Mucosa of rectum (tissue), 2 donors: ENCODE measurements around the gene GDAP2.
A peak's percentile ranks its signal among the peaks of the same experiment; 100 is the strongest.

ENCODE experiments used
- H3K27ac ChIP-seq, 2 donors: one replicate each; pipeline ENCODE4 v1.7.0; 2013; ENCODE audit warnings: inconsistent platforms in 2 of 2, low read depth in 2 of 2, low read length in 2 of 2
- H3K27me3 ChIP-seq, 2 donors: one replicate each; pipeline ENCODE4 v1.7.0; 2013; ENCODE audit warnings: low read length in 2 of 2; ENCODE audit not compliant: control insufficient read depth in 2 of 2, insufficient read depth in 2 of 2
- H3K36me3 ChIP-seq, 2 donors: one replicate each; pipeline ENCODE4 v1.7.0; 2013; ENCODE audit warnings: low read length in 2 of 2; ENCODE audit not compliant: control insufficient read depth in 2 of 2, insufficient read depth in 2 of 2
- H3K4me1 ChIP-seq, 2 donors: one replicate each; pipeline ENCODE4 v1.7.0; 2013; ENCODE audit warnings: low read length in 2 of 2, mild to moderate bottlenecking in 1 of 2; ENCODE audit not compliant: control insufficient read depth in 2 of 2, insufficient read depth in 2 of 2
- H3K4me3 ChIP-seq, 2 donors: one replicate each; pipeline ENCODE4 v1.7.0; 2013; ENCODE audit warnings: low read length in 2 of 2
- H3K9ac ChIP-seq, 2 donors: one replicate each; pipeline ENCODE4 v1.7.0; 2013; ENCODE audit warnings: low read length in 2 of 2, low read depth in 1 of 2, mild to moderate bottlenecking in 1 of 2
- H3K9me3 ChIP-seq, 2 donors: one replicate each; pipeline ENCODE4 v1.7.0; 2013; ENCODE audit warnings: low read length in 2 of 2; ENCODE audit not compliant: control insufficient read depth in 2 of 2
- donor health status: healthy.
- donor health status: Normal muscosa, but diverticular disease.

The GDAP2 gene

DNA sequence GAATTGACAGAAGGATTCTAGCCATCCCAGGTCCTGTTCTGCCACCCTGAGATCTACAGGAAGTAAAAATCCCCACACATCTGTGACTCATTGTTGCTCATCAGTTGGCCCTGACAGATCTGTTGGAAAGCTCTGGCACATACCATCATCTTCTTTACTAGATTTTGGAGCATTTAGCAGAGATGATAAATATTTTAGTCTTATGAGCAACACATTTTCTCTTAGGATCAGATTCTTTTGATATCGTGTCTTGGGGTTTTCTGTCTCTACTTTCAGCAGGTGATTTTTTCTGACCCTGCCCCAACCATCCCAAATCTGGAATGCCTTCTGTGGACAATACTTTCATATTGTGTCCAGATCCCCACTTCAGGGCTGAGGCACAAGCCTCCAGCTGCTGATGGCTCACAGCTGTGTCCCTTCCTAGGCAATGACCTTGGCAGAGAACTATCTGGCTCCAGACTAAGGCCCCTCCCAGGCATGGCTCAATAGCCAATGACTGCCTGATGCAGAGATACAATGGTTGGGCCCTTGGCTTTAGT lies 102.8 kb downstream of the GDAP2 start:
- Histone ChIP-seq H3K4me3 (no peak overlapping the region), H3K36me3 (no peaks in the 10 kb centered on the region), H3K9me3 (no peaks in the 10 kb centered on the region), H3K27ac (no peak overlapping the region), H3K9ac (no peak overlapping the region), H3K4me1 (no peaks in the 10 kb centered on the region), H3K27me3 (no peaks in the 10 kb centered on the region)

- no peak overlapping the region for H3K4me3 ChIP-seq
- H3K9ac ChIP-seq, result no peak overlapping the region
- H3K4me1 ChIP-seq, result peaks cover 0 to 2% of the 10 kb centered on the region in 2 donors
- H3K27ac ChIP-seq, result no peak overlapping the region
- H3K36me3 ChIP-seq, result no peaks in the 10 kb centered on the region
- no peaks in the 10 kb centered on the region for H3K9me3 ChIP-seq
- H3K27me3 ChIP-seq, result no peaks in the 10 kb centered on the region
These were observed 103.3 kb downstream of the GDAP2 start for GRCh38 chr1:117826119-117826518.

- no peaks in the 10 kb centered on the region for H3K27me3 ChIP-seq
These were observed 104.0 kb downstream of the GDAP2 start for GRCh38 chr1:117825414-117825813.

GRCh38 chr1:117824616-117825015 lies 104.8 kb downstream of the GDAP2 start:
- H3K9ac ChIP-seq, result no peak overlapping the region
- no peaks in the 10 kb centered on the region for H3K9me3 ChIP-seq
- H3K27ac ChIP-seq, result no peak overlapping the region
- no peaks in the 10 kb centered on the region for H3K36me3 ChIP-seq
- H3K4me1 ChIP-seq, result peaks cover 0 to 2% of the 10 kb centered on the region in 2 donors
- no peaks in the 10 kb centered on the region for H3K27me3 ChIP-seq
- no peak overlapping the region for H3K4me3 ChIP-seq

More at GRCh38 chr1:117825414-117825813, 104.0 kb downstream of the GDAP2 start:
- H3K36me3 ChIP-seq, result no peaks in the 10 kb centered on the region
- no peak overlapping the region for H3K4me3 ChIP-seq
- no peak overlapping the region for H3K9ac ChIP-seq
- peaks cover 0 to 2% of the 10 kb centered on the region in 2 donors for H3K4me1 ChIP-seq
- no peaks in the 10 kb centered on the region for H3K9me3 ChIP-seq
- no peak overlapping the region for H3K27ac ChIP-seq

- H3K4me3 ChIP-seq, result no peak overlapping the region
- H3K27ac ChIP-seq, result peak overlapping the region; percentile 19 to 41
- H3K9ac ChIP-seq, result no peak overlapping the region
- H3K27me3 ChIP-seq, result no peaks in the 10 kb centered on the region
- H3K9me3 ChIP-seq, result no peaks in the 10 kb centered on the region
- peaks cover 0 to 2% of the 10 kb centered on the region in 2 donors for H3K4me1 ChIP-seq
- H3K36me3 ChIP-seq, result no peaks in the 10 kb centered on the region
These were observed 107.5 kb downstream of the GDAP2 start for GRCh38 chr1:117821774-117822482.

DNA sequence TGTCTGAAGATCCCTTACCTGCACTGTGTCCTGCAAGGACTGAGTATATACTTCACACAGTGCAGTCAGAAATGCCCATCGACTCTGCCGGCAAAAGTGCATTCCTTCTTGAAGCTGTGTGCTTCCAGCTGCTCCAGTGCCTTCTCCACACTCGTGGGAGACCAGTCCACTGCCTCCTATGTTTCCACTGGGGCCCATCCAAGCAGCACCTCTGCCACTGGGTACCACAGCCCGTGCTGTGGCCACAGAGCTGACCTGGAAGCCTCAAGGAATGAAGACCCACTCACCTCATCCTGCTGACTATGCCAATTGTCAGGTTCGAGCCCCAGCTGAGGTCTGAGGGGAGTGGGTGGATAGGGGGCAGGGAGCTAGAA lies 108.1 kb downstream of the GDAP2 start:
- H3K4me3 ChIP-seq, result no peak overlapping the region
- no peaks in the 10 kb centered on the region for H3K27me3 ChIP-seq
- no peaks in the 10 kb centered on the region for H3K9me3 ChIP-seq
- peaks cover 0 to 2% of the 10 kb centered on the region in 2 donors for H3K4me1 ChIP-seq
- no peak overlapping the region for H3K9ac ChIP-seq
- H3K27ac ChIP-seq, result peak overlapping the region; percentile 19 to 41
- no peaks in the 10 kb centered on the region for H3K36me3 ChIP-seq

GRCh38 chr1:117820694-117821381 lies 108.6 kb downstream of the GDAP2 start:
- Histone ChIP-seq H3K4me1 (peaks cover 0 to 2% of the 10 kb centered on the region in 2 donors), H3K4me3 (no peak overlapping the region), H3K27me3 (no peaks in the 10 kb centered on the region), H3K9ac (no peak overlapping the region), H3K27ac (peak overlapping the region in 1 of 2 donors; percentile 19), H3K36me3 (no peaks in the 10 kb centered on the region), H3K9me3 (no peaks in the 10 kb centered on the region)

GRCh38 chr1:117820096-117820495 lies 109.3 kb downstream of the GDAP2 start:
- H3K4me3 ChIP-seq, result no peak overlapping the region
- H3K4me1 ChIP-seq, result peaks cover 0 to 2% of the 10 kb centered on the region in 2 donors

DNA sequence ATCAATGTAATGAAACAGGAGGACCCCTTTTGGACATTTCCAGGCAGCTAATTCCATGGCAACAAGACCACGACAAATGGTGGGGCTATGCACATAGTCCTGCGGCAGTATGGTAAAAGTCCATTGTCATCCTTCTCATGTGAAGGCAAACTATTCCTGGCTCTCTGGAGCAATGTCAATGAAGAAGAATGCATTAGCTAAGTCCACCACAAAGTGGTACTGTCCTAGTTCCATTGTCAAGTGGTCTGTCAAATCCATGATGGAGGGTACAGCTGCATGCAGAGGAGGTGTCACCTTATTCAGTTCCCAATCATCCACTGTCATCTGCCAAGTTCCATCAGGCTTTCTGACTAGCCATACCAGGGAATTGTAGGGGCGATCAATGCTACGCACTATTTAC lies 110.1 kb downstream of the GDAP2 start:
- Histone ChIP-seq H3K4me3 (no peak overlapping the region), H3K27me3 (no peaks in the 10 kb centered on the region), H3K27ac (no peak overlapping the region), H3K4me1 (peaks cover 0 to 2% of the 10 kb centered on the region in 2 donors), H3K36me3 (no peaks in the 10 kb centered on the region), H3K9me3 (no peaks in the 10 kb centered on the region), H3K9ac (no peak overlapping the region)

More at GRCh38 chr1:117820096-117820495, 109.3 kb downstream of the GDAP2 start:
- H3K27ac ChIP-seq, result no peak overlapping the region
- no peak overlapping the region for H3K9ac ChIP-seq
- H3K36me3 ChIP-seq, result no peaks in the 10 kb centered on the region
- no peaks in the 10 kb centered on the region for H3K9me3 ChIP-seq
- no peaks in the 10 kb centered on the region for H3K27me3 ChIP-seq

DNA sequence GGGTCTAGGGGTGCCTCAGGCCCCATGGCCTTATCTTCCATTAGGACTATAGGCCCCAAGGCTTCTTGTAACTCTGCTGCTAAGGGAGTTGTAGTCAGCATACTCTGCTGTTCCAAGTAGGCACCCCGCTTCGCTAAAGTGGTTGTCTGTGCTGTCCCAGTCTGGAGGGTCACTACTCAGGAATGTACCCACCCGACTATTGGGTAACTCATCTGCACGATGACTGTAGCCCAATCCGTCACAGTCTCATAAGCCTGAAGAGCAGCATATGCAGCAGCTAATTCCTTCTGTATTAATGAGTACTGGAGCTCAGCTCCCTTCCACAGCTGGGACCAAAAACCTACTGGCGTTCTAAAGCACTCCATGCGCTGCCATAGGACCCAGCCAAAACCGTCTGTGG lies 111.0 kb downstream of the GDAP2 start:
- no peak overlapping the region for H3K9ac ChIP-seq
- H3K4me3 ChIP-seq, result no peak overlapping the region
- no peaks in the 10 kb centered on the region for H3K36me3 ChIP-seq
- no peak overlapping the region for H3K27ac ChIP-seq
- no peaks in the 10 kb centered on the region for H3K9me3 ChIP-seq
- H3K27me3 ChIP-seq, result no peaks in the 10 kb centered on the region
- peaks cover 0 to 2% of the 10 kb centered on the region in 2 donors for H3K4me1 ChIP-seq
